ENCODE measurements around the gene OOEP.

The OOEP gene

DNA sequence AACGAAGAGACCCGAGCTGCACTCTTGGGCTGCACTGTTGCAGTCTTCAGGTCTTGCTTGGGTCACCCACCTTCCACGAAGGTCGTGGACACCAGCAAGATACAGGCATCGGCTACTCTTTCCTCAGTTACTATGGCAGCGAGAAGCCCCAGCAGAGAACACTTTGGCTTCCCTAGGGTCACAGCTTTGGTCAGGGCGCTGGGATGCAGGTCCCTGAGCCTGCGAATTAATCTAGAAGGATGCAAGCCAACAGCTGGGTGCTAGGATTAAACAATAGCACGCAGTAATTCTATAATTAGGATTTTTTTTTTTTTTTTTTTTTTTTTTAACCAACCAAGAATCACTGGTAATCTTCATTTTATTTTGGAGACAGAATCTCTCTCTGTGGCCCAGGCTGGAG is 5.1 kb downstream of the OOEP start:
- DNase-seq (ENCODE audit: low spot score) = no peak

DNA sequence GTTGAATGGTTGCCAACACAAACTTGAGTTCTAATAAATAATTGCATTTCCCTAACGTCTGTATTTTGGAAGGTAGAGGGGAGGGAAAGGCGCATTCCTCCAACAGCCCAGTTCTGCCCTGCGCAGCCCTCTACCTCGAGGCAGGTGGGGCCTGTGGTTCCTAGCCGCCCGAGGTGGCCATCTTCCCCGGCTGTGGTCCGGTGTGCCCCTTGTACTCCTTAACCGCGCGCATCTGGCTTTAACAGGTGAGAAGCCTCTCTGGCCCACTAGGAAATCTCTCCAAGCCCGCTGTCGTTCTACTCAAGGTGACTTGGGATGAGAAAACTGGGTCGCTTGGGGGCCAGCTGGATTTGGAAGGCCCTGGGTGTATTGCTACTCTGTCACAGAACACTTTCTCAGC is 5.6 kb downstream of the OOEP start:
- no peak for DNase-seq (ENCODE audit: low spot score)

DNA sequence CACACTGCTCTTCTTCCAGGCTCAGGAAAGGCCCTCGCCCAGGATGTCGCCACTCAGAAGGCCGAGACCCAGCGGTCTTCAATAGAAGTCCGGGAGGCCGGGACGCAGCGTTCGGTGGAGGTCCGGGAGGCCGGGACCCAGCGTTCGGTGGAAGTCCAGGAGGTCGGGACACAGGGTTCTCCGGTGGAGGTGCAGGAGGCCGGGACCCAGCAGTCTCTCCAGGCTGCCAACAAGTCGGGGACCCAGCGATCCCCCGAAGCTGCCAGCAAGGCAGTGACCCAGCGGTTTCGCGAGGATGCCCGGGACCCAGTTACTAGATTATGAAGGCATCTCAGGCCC is 6.2 kb downstream of the OOEP start:
- DNase-seq (ENCODE audit: low spot score) = no peak

DNA sequence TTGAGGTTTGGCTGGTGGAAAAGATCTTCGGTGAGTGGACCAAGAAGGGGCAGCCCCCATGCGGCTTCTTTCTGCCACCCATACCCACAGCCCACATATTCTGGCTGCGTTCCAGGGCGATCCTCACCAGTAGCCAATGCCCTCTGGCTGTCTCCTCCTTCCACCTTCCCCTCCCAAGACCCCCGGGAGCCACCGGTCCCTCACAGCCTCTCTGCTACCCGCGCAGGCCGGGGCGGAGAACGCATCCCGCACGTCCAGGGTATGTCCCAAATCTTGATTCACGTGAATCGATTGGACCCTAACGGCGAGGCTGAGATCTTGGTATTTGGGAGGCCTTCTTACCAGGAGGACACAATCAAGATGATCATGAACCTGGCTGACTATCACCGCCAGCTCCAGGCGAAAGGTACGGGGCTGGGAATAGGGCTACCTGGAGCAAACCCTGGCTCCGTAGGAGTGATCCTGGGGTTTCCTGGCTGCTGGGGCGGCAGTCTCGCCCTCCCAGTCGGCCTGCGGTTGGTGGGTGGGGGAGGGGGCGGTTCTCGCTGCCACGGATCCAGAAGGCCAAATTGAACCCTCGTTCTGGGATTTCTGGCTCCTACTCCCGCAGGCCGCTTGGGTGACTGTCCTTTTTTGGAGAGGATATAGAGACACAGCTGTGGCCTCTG is 6.7 kb downstream of the OOEP start:
- no peak for DNase-seq (ENCODE audit: low spot score)

DNA sequence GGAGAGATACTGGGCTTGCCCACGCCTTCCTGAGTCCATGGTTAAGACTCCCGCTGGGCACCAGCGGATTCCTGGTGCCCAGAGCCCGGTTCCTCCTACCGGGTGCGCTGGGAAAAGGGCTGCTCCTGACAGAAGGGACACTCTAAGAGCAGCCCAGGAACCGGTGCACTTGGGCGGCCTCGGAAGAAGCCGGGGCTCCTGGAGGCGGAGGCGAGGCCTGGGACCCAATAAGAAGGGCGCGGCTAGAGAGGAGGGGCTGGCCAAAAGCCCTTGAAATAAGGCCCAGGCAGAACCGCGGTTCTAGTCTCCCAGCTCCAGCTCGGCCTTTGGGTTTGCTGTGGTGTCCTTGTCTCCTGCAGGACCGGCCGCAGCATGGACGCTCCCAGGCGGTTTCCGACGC is 7.3 kb downstream of the OOEP start, which contains the start of gene KHDC3L:
TSS of gene KHDC3L (plus strand) at position 301 of the 400 bp plus-strand sequence. CDS start at position 373, 72 bp downstream.
- DNase-seq (ENCODE audit: low spot score) = no peak

DNA sequence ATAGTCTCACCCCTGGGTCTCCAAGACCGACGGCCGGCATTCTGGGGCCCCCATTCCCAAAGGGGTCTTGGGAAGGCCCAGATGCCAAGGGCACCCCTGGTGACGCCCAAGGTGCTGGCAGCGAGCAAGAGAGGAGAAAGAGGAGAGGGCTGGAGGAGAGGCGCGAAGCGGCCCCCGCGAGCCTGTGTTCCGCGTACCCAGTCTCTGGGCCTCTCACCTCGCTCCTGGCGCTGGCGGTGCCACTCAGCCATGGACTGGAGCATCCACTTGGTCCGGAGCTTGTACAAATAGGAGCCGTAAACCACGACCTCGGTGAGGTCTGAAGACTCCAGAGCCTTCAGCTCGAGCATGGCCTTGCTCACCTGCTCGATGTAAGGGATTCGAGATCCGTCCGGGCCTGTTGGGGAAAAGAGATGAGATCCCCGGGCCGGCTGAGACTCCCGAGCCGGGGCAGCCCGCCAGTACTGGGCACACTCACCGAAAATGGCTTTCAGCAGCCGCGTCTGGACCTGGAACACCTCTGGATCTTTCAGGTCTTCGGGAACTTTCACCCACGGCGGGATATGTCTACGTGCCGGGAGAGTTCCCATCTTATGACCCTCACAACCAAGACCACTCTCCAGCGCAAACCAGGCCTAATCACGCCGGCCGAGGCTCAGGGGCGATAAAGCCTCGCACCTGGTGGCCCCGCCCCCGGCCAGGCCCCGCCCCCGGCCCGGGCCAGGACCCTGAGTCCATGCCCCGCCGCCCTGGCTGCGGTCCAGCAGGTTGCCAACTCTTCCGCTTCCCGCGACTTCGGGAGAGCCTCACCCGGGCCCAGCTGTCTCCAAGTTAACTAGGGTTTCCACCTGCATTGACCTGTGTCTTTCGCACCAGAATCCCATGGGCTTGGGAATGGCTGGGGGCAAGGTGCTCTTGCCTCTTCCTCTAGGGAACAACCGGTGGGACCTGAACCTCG is 15.8 kb downstream of the OOEP start, which contains the start of gene DPPA5:
TSS of gene DPPA5 (minus strand) at position 641 of the 958 bp plus-strand sequence. CDS start at position 590, 51 bp downstream.
- no peak for DNase-seq (ENCODE audit: low spot score)

DNA sequence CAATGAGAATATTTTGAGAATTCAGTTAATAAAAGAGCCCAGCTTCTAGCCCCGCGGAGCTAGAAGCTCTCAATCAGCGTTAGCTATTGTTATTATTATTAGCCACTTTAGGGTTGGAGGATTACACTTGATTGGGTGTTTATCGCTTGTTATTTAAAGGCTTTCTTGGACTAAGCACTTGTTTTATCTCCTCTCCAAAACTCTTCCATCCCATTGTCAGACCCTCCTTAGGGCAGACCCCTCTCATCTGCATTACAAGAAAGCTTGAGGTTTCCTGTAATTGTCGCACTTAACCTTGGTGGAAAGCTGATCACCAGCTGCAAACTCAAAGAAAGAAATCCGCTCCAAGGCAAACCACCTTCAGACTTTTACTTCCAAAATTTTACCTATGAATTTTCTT is 20.4 kb downstream of the OOEP start:
- DNase-seq (ENCODE audit: low spot score) = no peak

DNA sequence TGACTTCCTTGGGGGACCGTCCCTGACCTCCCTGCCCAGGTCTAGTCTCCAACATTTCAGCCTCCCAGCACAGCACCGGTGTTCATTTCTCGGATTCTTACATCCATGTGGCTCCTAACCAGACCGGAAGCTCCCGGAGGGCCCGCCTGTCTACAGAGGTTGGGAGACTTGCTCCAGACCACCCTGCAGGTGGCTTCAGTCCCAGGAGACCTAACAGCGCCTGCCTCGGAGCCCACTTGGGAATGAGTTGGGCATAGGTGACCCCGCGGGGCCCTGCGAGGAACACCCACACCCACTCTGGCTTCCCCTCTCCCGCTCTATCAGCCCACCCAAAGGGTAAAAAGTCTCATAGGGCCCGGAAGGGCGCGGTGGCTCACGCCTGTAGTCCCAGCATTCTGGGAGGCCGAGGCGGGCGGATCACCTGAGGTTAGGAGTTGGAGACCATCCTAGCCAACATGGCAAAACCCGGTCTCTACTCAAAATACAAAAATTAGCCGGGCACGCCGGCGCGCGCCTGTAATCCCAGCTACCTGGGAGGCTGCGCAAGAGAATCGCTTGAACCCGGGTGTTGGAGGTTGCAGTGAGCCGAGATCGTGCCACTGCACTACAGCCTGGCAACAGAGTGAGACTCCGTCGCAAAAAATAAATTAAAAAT is 21.0 kb downstream of the OOEP start:
- no peak for DNase-seq (ENCODE audit: low spot score)

DNA sequence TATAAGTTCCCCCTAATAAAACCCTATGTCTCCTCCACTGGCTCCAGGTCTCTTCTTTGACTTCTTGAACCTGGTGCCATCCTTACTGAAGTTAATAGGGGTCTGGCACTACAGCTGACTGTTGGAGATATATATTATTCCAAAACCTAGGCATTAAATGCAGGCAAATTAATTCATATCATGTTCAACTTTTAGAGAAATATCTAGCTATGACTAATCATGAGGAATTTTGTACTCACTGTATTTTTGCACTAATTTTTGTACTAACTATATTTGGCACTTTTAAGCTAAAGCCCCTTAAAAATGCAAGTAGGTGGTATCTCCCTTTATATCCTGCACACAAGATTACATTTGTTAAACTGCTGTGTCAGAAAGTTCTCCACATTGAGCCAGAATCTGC is 26.5 kb downstream of the OOEP start:
- no peak for DNase-seq (ENCODE audit: low spot score)

DNA sequence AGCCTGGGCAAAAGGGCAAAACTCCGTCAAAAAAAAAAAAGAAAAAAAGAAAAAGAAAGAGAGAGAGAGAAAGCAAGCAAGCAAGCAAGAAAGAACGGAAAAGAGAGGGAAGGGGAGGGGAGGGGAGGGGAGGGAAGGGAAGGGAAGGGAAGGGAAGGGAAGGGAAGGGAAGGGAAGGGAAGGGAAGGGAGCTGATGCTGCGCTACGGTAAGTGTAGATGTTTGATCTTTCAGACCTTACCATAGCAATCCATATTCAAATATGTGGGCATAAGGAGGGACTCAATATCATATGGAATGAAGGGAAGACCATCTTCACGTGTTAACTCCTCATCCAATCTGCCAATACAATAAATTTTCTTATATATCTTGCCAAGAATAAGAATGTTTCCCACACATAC is 27.5 kb downstream of the OOEP start:
- DNase-seq (ENCODE audit: low spot score) = no peak

DNA sequence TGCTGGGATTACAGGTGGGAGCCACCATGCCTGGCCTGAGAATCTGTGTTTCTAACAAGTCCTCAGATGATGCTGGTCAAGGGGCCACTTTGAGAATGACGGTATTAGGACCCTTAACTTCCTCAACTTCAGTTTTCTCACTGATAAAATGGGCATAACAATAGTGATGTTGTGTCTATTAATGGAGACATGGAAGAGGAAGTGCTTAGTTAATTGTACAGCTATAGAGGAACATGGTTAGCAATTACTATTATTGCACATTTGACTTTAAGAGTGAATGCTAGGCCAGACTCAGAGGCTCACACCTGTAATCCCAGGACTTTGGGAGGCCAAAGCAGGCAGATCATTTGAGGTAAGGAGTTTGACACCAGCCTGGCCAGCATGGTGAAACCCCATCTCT is 28.4 kb downstream of the OOEP start:
- no peak for DNase-seq (ENCODE audit: low spot score)

DNA sequence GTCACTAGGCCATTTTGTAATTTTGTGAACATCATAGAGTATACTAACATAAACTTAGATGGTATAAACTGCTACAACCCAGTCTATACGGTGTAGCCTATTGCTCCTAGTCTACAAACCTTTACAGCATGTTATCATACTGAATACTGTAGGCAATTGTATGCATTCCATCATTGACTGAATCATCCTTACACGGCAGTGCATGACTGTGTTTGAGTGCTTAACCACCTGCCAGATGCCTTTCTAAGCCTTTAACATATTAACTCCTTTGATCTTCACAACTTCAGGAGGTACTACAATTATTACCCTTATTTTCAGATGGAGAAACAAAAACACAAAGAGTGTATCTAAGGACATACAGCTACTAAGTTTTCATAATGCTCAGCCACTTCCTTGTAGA is 29.6 kb downstream of the OOEP start:
- no peak for DNase-seq (ENCODE audit: low spot score)

DNA sequence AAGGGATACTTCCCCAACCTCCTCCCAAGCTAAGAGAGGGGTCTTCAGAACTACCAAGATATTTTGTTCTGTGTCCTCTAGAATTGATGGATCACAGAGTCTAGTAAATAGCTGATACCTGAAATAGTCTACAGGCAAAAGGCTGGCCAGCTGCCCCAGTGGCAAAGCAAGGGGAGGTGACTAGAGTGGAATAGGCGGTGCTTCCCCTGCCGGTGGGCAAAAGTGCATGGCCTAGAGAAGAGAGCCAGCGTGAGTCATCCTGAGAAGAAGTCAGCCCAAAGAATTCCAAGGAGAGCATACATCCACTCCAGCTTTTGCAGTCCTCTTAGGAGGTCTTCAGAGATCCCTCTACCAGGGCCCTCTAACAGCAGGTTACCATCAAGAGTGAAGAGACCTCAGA is 30.4 kb downstream of the OOEP start:
- no peak for DNase-seq (ENCODE audit: low spot score)

DNA sequence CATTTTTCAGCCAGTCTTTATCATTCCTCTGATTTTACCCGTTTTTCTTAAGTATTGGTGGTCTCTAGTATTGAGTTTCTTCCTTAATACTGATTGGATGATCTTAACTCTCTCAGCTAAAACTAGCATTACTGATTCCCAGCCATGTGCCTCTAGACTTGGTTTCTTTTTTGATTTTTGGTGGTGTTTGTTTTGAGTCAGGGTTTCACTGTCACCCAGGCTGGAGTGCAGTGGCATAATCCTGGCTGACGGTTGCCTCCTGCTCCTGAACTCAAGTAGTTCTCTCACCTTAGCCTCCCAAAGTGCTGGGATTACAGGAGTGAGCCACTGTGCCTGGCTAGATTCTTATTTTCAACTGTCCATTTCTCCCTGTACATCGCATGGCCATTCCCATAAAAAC is 40.5 kb downstream of the OOEP start:
- DNase-seq (ENCODE audit: low spot score) = no peak

DNA sequence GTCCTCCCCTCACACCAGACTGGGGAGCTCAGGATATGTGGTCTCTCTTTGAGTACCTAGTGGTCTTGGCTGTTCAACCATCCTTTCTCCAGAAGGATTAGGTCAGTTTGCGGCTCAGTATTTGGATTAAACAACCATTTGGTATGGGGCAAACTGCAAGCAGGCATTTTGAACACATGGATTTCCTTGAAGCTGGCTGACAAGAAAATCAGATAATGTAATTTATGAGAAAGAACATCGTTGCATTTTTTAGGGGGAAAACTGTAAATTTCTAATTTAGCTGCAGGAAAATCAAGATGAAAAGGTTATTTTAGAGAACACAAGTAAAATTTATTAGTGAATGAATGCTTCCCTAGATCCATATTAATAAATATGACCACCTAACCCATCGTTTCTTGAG is 40.9 kb downstream of the OOEP start:
- no peak for DNase-seq (ENCODE audit: low spot score)

DNA sequence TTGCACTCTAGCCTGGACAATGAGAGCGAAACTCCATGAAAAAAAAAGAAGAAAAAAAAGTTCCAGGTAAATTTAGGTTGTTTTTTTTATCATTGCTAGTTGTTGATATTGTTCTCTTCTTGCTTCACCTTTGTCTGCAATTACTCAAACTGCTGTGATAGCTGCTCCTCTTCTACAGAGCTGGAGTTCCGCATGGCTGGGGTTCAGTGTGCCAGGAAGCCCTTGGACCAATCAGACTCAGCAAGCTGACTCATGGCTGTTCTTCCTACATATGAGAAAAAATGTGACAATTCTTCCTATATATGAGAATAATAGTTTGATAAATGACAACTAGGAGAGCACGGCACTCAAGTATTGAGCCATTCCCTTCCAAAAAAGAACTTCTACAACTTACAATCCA is 44.0 kb downstream of the OOEP start:
- DNase-seq (ENCODE audit: low spot score) = no peak

DNA sequence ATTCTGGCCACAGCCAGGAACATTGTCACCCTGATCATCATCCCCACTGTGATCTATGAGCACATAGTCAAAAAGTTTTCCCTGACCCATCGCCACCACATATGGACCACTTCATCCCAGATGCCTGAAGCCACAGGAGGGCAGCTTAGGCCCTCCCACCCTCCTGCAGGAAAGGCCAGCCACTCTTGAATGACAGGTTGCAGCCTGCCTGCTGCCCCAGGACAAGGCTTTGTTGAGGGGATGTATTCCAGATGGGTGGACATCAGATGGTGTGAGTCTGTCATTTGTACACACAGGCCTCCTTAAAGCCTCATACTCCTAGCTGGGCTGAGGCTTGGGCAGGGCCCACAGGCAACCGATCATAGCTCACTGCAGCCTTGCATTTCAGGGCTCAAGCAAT is 46.4 kb downstream of the OOEP start:
- DNase-seq (ENCODE audit: low spot score) = no peak
